Measurements from ENCODE around the gene ERAP2.

GRCh38 chr5:96943799-96944198 lies 67.5 kb downstream of the ERAP2 start:
- TF ChIP-seq CTCF (IDR thresholded peaks at IDR 0.05) = no peak
- no peak for TF ChIP-seq POLR2A (IDR thresholded peaks at IDR 0.05)
